GM21529 (cell line): Measurements from ENCODE around the gene PCBP3.
"Not testable (repeated sequence)": the region's sequence is repeated elsewhere in the genome, so short reads cannot be mapped to it uniquely, and the experiment has no call there.

Experiments
- ATAC-seq: cut with Tn5 transposase; IDR thresholded peaks from one replicate; pipeline ENCODE4 v1.9.1; 2021; ENCODE audit not compliant: unreplicated experiment

The PCBP3 gene

DNA sequence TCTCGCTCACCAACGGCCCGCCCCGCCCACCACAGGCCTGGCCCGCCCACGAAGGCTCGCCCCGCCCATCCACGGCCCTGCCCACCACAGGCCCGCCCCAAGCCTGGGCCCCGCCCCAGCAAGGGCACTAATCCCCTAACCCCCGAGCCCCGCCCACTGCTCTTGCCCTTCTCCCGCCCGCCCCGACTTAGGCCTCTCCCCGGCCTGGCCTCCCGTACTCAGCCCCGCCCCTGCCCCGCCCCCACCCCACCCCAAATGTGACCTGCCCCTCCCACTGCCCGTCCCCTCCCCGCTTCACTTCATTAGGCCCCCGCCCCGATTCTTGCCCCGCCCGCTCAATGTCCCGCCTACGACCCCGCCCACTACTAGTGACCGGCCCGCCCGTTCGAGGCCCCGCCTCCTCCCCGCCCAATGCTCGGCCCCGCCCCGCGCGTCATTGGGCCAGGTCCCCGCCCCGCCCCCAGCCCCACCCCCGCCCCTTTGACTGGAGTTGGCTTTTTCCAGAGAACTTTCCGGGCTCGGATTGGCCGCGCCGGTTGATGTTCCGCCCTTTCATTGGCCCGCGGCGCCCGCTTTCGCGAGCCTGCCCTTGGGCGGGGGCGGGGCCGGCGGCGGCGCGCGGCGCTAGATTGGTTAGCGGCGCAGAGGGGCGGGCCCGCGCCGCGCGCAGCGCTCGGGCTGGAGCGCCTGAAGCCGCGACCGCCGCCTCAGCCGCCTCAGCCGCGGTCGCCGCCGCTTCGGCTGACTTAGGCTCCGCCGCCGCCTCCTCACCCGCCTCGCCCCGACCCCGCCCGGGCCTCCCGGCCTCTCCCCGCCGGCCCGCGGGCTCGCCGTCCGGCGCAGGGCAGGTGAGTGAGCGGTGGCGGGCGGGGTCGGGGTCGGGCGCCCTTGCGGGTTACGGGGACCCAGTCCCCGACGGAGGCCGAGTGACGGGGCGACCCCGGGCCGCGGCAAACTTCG, at the start of gene PCBP3:
Gene PCBP3 (plus strand): TSS at position 705 of the 960 bp plus-strand sequence. CDS start 206,361 bp downstream, outside the sequence.
- ATAC-seq, result peak; percentile 61

DNA sequence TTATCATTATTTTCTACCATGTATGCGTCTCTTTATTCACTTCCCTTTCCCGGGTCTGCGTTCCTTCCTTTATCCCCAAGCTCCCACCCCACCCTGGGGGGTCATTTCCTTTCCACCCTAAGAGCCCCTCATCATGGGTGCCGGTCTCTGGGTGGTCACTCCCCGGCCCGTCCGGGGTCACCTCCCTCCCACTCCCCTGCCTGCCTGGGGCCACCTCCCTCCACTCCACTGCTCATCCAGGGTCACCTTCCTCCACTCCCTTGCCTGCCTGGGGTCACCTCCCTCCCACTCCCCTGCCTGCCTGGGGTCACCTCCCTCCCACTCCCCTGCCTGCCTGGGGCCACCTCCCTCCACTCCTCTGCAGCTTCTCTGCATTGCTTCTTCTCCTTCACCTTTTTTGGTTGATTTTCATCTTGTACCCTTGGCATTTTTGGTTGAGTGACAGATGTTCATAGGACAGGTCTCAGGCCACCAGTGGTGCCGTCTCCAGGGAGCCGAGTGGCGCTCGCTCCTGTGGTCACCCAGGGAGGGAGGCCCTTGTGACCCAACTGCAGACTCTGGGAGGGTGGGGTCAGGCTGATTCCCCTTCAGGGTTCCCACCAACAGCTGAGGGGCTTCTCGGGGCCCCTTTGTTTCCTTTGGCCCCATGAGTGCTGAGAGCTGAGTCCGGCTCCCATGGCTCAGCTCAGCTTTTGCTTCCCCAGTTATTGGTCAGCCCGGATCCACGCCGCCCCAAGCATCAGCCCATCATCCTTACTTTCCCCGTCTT, 48.6 kb upstream of the PCBP3 start:
- no peak for ATAC-seq

DNA sequence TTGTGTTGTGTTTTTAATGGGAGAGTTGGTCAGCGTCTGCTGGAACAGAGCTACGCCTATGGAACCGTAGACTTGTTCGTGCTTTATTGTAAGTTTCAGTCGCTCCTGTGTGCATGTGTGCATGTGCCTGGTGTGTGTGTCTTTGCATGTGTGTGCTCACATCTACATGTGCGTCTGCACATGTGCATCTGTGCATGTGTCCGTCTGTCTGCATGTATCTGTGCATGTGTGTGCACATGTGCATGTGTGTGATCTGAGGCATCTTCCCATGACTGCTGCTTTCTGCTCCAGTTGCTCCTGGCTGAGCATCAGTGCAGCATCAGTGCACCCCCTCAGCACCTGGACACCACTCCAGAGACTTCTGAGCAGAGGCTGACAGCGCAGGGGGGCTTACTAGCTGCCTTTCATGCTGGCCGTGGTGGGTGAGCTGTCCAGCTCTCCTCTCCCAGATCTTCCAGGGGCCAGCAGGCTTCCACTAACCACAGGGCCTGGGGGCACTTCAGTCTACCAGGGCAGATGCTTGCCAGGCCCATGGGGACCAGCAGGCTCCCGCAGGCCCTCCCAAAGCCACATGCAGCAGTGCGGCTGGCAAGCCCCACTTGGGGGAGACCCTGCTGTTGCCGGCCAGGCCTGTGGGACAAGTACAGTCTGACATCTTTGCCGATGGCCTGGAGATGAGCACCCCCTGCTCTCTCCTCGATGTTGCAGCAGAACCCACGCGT, 47.8 kb upstream of the PCBP3 start:
- no peak for ATAC-seq

- no peak for ATAC-seq
These were observed 46.7 kb upstream of the PCBP3 start for GRCh38 chr21:45596704-45597318.

GRCh38 chr21:45598109-45598508, 45.4 kb upstream of the PCBP3 start:
- ATAC-seq, result no peak

DNA sequence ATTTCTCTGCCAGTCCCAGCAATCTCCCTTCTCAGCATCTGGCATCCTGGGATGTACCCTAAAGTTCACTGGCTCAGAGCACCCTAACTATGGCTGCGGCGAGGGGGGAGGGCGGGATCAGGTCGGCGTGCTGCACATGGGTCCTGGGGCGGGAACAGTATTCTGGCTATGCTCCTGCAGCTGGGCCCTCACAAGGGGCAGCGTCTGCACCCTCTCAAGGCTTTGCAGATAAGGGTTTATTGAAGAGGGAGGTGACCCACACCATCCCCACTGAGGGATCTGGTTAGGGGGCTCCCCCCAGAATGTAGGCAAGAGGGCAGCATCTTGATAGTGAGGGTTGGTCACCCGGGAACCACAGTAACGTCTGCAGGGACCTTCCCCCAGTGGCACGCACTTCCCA, 44.9 kb upstream of the PCBP3 start:
- ATAC-seq, result no peak

- ATAC-seq, result no peak
These were observed 44.4 kb upstream of the PCBP3 start for GRCh38 chr21:45599146-45599581.

DNA sequence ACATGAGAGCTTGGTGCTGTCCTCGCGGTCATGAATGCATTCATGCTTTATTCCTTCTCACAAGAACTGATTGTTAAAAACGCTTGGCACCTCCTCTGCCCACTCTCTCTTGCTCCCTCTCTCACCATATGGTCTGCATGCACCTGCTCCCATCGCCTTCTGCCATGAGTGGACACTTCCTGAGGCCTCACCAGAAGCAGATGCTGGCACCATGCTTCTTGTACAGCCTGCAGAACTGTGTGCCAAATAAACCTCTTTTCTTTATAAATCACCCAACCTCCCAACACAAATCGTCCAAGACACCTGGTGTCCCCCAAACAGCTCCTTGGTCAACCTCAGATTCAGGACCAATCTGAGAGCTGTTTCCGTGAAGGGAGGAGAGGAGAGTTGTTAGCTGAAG, 43.3 kb upstream of the PCBP3 start:
- ATAC-seq, result no peak

- ATAC-seq, result no peak
These were observed 42.0 kb upstream of the PCBP3 start for GRCh38 chr21:45601551-45601950.

DNA sequence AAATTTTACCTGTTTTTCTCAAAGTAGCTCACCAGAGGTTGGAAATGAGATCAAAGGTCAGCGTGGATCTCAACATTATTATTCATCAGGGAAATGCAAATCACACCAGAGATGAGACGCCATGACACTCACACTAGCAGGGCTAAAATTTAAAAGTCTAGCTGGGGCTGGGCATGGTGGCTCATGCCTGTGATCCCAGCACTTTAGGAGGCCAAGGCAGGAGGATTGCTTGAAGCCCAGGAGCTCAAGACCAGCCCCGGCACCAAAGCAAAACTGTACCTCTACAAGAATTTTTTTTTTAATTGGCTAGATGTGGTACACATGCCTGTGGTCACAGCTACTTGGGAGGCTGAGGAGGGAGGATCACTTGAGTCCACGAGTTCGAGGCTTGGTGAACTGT, 41.4 kb upstream of the PCBP3 start:
- no peak for ATAC-seq

- ATAC-seq, result no peak
These were observed 40.0 kb upstream of the PCBP3 start for GRCh38 chr21:45603481-45603880.

GRCh38 chr21:45604681-45605080, 38.8 kb upstream of the PCBP3 start:
- not testable (repeated sequence) for ATAC-seq

DNA sequence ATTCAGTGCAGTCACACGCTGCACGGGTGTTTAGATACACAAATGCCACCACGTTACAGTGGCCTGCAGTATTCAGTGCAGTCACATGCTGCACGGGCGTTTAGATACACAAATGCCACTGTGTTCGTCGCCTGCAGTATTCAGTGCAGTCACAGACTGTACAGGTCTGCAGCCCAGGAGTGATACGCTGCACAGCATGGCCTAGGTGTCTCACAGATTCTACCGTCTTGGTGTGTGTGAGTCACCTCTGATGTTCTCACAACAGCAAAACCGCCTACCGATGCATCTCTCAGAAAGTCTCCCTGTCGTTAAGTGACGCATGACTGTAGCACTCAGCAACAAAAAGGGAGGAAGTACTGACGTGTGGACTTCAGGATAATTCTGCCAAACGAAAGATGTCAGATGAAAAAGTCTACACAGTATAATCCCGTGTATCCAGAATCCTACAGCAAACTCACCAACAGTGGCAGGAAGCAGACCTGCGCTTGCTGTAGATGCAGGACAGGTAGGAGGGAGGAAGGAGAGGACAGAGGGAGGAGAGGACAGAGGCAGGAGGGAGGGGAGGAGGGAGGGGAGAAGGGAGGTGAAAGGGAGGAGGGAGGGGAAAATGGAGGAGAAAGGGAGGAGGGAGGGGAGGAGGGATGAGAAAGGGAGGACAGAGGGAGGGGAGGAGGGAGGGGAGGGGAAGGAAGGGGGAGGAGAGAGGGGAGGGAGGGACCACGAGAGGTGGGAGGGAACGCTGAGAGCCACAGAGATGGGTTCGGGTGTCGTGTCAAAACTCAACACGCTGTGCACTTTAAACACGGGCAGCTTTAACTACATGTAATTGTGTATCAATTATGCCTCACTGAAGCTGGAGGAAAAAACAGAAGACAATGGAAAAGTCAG, 36.3 kb upstream of the PCBP3 start:
- no peak for ATAC-seq

- no peak for ATAC-seq
These were observed 35.6 kb upstream of the PCBP3 start for GRCh38 chr21:45607909-45608295.

DNA sequence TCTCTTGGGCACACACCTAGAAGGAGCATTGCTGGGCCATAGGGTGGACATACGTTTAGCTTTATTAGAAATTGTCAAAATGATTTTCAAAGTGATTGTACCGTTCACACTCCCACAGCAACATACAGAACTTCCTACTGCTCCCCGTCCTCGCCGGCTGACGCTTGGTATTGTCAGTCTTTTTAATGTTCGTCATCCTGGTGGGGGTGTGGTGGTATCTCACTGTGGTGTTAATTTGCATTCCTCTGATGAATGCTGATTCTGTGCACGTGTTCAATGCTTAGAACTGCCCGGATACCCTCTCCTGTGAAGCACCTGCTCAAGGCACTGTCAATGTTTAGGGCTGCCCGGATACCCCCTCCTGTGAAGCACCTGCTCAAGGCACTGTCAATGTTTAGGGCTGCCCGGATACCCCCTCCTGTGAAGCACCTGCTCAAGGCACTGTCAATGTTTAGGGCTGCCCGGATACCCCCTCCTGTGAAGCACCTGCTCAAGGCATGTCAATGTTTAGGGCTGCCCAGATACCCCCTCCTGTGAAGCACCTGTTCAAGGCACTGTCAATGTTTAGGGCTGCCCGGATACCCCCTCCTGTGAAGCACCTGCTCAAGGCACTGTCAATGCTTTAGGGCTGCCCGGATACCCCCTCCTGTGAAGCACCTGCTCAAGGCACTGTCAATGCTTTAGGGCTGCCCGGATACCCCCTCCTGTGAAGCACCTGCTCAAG, 34.6 kb upstream of the PCBP3 start:
- not testable (repeated sequence) for ATAC-seq

GRCh38 chr21:45609616-45610015, 33.9 kb upstream of the PCBP3 start:
- not testable (repeated sequence) for ATAC-seq

DNA sequence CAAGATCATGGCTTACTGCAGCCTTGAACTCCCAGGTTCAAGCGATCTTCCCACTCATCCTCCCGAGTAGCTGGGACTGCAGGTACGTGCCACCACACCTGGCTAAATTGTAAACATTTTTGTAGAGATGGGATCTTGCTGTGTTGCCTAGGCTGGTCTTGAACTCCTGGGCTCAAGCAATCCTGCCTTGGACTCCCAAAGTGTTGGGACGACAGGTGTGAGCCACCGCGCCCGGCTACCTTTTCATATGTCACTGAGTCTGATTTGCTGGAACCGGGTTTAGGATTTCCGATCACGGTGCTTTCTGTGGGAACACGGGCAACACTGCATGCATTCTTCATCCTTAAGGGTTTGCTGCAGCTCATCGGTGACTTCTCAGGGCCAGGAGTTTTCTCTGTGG, 32.2 kb upstream of the PCBP3 start:
- no peak for ATAC-seq

DNA sequence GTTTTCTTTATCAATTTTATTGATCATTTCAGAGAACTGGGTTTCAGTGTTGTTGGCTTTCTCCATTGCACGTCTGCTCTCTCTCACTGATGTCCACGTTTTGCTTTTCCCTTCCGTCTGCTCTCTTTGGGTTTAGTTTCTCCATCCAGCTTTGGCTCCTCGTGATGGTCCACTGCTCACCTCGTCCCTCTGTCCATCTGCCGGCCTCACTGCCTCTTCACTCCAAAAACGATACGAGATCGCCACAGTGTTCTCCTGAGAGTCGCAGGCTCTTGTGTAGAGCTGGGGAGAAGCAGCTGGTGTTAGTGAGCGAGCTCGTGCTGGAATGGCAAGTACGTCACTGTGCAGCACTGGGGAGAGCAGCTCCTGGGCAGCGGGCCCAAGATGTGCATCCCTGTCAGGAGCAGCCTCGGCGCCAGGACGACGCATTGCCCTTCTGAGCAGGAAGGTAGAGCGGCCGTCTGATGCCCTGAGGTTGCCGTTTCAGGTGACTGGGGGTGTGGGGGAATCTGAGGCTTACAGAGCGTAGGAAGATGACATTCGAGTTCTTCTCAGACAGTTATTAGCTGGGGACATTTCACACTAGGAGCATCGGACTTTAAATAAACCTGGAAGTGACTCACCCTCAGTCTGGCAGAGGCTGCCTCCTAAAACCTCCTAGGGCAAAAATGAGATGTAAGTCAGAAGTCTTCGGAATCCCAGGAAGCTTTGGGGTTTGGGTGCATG, 31.4 kb upstream of the PCBP3 start:
- ATAC-seq, result no peak

DNA sequence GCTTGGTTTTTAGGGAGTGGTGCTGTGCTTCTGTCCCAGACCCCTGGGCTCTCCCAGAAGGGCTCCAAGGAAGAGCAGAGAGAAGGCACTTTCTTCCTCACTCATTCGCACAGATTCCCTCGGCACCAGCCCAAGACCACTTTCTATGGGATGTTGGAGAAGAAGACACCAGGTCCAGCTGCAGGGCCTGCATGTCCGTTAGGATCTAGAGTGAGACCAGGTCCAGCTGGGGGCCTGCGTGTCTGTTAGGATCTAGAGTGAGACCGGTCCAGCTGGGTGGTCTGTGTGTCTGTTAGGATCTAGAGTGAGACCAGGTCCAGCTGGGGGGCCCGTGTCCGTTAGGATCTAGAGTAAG, 30.9 kb upstream of the PCBP3 start:
- not testable (repeated sequence) for ATAC-seq
